GM12872 (cell line): ENCODE data around the gene ZNF346.
A peak's percentile ranks its signal among the peaks of the same experiment; 100 is the strongest.

Experiments used
- CTCF ChIP-seq: IDR thresholded peaks from 3 replicates; pipeline ENCODE4 v1.5.1; 2011; ENCODE audit warnings: low read depth, mild to moderate bottlenecking, low read length, moderate library complexity; ENCODE audit not compliant: insufficient read depth

The ZNF346 gene

GRCh38 chr5:177040814-177041420 is 18.4 kb downstream of the ZNF346 start:
- TF ChIP-seq CTCF = no peak

GRCh38 chr5:177041936-177042335 is 19.4 kb downstream of the ZNF346 start:
- 0 out of 3 replicates have a peak, but pooled peaks have one; percentile 3 for TF ChIP-seq CTCF

GRCh38 chr5:177043114-177043513 is 20.6 kb downstream of the ZNF346 start:
- no peak for TF ChIP-seq CTCF

- TF ChIP-seq CTCF = no peak
These were observed 21.5 kb downstream of the ZNF346 start for GRCh38 chr5:177043958-177044357.

- no peak for TF ChIP-seq CTCF
These were observed 22.1 kb downstream of the ZNF346 start for GRCh38 chr5:177044641-177045040.

GRCh38 chr5:177045631-177046030 is 23.1 kb downstream of the ZNF346 start:
- no peak for TF ChIP-seq CTCF

- no peak for TF ChIP-seq CTCF
These were observed 26.8 kb downstream of the ZNF346 start for GRCh38 chr5:177049285-177049684.
